D721Med (cell line): Measurements from ENCODE around the gene TMEM150B.
A peak's percentile ranks its signal among the peaks of the same experiment; 100 is the strongest.

ENCODE experiments used
- DNase-seq: peaks from one replicate; pipeline ENCODE4 v3.0.0; 2011; ENCODE audit warnings: low spot score; ENCODE audit not compliant: insufficient read length
- FAIRE-seq: peaks from 2 replicates; lab custom pipeline; 2011; peaks lifted over from hg19 to GRCh38; lab: Jason Lieb, UNC
- CTCF ChIP-seq: IDR thresholded peaks from 2 replicates; pipeline ENCODE4 v1.5.1; 2012; ENCODE audit warnings: mild to moderate bottlenecking, control low read depth; ENCODE audit not compliant: insufficient read depth; ENCODE audit errors: missing control alignments

TMEM150B gene

DNA sequence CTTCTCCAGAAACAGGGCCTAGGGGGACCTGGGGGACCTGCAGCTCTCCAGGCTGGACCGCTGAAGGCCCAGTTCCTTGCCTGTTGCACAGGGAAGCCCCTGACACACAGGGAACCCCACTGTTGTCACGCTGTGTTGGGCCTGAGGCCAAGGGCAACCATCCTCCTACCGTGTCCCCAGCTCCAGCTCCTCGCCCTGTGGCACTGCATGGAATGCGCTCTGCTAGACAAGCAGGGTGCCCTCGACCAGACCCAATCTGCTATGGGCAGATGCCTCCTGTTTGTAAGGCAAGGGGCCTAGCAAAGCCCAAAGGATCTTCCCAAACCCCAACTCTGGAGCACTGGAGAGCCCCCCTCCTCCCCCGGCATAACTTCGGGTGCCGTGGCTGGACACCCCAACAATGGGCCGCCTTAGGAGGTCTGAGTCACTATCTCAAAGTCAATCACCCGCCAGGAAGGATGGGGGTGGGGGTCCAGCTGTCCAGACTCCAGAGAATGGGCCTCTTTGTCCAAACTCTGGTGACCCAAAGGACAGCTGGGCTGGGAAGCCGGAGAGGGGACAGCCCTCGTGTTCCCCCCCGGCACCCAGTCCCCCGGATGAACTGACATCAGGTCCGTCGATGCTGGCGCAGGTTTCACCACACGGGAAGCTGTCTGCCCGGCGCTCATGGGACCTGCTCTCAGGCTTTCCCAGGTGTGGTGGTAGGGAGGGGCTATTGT, 37.6 kb downstream of the TMEM150B start:
- TF ChIP-seq CTCF = no peak
- FAIRE-seq = no peak
- no peak for DNase-seq

- TF ChIP-seq CTCF = no peak
- FAIRE-seq (no peak), DNase-seq (no peak)
These were observed 39.8 kb downstream of the TMEM150B start for GRCh38 chr19:55285229-55285890.

GRCh38 chr19:55284405-55285058, 40.6 kb downstream of the TMEM150B start:
- TF ChIP-seq CTCF = no peak
- DNase-seq = no peak
- FAIRE-seq = no peak

GRCh38 chr19:55283548-55284377, 41.4 kb downstream of the TMEM150B start, which contains the start of gene BRSK1:
Gene BRSK1 (plus strand): TSS chr19:55283997. CDS start chr19:55284443, 446 bp downstream.
- DNase-seq (peak; percentile 80), FAIRE-seq (no peak)
- TF ChIP-seq CTCF = no peak

DNA sequence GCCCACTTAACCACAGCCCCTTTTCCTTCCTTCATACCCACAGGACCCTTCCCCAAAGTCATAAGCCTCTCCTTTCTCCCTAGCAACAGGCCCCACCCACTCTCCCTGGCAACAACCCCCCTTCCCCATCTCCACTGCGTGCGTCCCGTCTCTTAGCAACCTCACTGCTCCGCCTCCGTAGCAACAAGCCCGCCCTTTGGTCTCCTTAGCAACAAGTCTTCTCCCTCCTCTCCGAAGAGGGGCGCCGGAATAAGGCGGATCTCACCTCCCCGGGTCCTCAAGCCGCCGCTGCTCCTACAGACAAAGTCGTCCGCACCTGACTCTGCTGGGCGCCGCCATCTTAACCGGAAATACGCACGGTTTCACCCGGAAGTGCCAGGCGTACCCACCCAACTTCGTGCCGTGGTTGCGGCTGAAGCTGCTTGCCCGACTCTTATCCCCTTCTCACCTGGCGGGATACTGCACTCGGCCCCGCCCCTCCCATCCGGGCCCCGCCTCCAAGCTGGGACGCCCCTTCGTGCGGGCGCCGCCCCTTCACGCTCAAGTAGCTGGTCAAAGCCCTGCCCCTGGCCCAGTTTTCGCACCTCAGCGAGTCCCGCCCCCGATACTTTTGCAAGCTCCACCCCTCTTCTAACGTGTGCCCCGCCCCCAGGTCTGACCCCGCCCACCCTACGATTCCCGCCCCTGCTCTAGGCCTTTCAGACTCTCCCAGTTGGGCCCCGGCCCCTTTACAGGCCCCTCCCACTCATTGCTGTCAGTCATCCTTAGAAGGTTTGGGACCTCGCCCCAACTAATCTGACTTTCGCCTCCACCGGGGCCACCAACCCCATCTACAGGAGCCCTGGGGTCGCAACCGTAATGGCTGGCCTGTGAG, 45.1 kb downstream of the TMEM150B start, which contains the start of gene HSPBP1:
HSPBP1 (minus strand) TSS at position 341 of the 874 bp plus-strand sequence. CDS start 502 bp downstream, outside the sequence.
- FAIRE-seq = no peak
- DNase-seq = peak; percentile 70
- no peak for TF ChIP-seq CTCF

DNA sequence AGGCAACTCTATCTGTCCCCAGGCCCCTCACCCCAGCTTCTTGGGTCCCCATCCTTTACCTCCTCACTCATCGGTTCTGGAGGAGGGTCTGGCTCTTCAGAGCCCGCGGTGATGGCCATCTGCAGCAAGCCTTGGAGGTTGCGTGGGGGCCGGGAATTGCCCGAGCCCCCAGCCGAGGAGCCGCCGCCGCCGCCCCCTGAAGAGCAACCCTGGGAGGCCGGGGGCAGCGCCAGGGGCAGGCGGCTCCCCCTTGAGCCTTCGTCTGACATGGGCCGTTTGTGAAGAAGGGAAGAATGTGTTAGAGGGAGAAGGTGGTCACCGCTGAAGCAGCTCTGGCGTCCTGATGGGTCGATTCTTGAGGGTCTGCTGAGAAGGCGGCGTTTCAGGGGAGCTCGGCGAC, 45.8 kb downstream of the TMEM150B start:
- FAIRE-seq = no peak
- DNase-seq = no peak
- no peak for TF ChIP-seq CTCF
